ENCODE results near the gene MMP2.

Gene MMP2

DNA sequence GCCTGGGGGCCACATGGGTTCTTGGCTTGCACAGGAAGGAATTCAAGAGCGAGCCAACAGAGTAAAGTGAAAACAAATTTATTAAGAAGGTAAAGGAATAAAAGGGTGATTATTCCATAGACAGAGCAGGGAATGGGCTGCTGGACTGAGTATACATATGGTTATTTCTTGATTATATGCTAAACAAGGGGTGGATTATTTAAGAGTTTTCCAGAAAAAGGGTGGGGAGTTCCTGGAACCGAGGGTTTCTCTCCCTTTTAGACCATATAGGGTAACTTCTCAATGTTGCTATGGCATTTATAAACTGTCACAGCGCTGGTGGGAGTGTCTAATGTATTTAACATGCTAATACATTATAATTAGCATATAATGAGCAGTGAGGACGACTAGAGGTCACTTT lies 2.0 kb downstream of the MMP2 start:
- peak overlapping the region; percentile 90 for H3K4me3 ChIP-seq (replicated peaks; ENCODE audit: low read depth, low read length)
- DNase-seq (ENCODE audit: extremely low read depth, low read depth) = no peak
- no peak for TF ChIP-seq CTCF (IDR thresholded peaks at IDR 0.05; ENCODE audit: low read depth, low read length, missing control alignments)

- no peak for DNase-seq (ENCODE audit: extremely low read depth, low read depth)
- H3K4me3 ChIP-seq (replicated peaks; ENCODE audit: low read depth, low read length) = peak overlapping the region; percentile 90
- no peak for TF ChIP-seq CTCF (IDR thresholded peaks at IDR 0.05; ENCODE audit: low read depth, low read length, missing control alignments)
Observed at GRCh38 chr16:55482056-55482455, 3.1 kb downstream of the MMP2 start.

DNA sequence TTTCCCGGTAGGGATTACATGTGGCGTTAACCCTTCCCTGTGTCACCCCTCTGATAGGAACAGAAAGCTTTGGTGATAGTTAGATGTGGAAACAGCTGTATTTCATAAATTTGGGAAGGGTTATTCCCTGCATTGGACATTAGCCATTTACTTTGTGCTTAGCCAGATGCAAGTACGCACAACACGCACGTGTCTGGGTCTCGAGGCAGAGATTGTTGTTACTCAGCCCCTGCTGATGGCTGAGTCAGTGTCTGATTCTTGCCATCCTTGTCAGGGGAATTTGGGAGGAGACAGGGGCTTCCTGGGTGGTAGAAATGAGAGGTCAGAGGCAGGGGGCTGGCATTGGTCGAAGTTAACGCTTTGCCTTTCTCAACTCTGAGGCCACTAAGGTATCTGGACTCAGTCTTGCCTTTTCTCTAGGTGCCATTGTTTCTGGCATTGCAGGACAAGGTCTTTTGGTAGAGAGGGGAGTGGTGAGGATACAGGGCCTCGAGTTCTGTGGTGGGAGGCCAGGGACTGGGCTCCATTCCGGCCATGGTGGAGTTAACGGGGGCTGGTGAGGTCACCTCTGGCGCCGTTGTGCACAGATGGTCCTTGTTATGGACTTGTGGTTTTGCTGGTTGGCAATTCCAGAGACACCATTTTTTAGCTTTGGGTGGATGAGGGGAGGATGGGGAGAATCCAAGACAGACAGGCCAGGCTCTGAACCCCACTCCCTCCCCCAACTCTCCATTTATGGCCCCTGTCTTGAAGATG lies 8.2 kb downstream of the MMP2 start:
- TF ChIP-seq CTCF (IDR thresholded peaks at IDR 0.05; ENCODE audit: low read depth, low read length, missing control alignments) = no peak
- no peak overlapping the region for H3K4me3 ChIP-seq (replicated peaks; ENCODE audit: low read depth, low read length)
- DNase-seq (ENCODE audit: extremely low read depth, low read depth) = peak; percentile 81

- no peak for DNase-seq (ENCODE audit: extremely low read depth, low read depth)
- H3K4me3 ChIP-seq (replicated peaks; ENCODE audit: low read depth, low read length) = no peak overlapping the region
- no peak for TF ChIP-seq CTCF (IDR thresholded peaks at IDR 0.05; ENCODE audit: low read depth, low read length, missing control alignments)
Observed at GRCh38 chr16:55488306-55488705, 9.3 kb downstream of the MMP2 start.

DNA sequence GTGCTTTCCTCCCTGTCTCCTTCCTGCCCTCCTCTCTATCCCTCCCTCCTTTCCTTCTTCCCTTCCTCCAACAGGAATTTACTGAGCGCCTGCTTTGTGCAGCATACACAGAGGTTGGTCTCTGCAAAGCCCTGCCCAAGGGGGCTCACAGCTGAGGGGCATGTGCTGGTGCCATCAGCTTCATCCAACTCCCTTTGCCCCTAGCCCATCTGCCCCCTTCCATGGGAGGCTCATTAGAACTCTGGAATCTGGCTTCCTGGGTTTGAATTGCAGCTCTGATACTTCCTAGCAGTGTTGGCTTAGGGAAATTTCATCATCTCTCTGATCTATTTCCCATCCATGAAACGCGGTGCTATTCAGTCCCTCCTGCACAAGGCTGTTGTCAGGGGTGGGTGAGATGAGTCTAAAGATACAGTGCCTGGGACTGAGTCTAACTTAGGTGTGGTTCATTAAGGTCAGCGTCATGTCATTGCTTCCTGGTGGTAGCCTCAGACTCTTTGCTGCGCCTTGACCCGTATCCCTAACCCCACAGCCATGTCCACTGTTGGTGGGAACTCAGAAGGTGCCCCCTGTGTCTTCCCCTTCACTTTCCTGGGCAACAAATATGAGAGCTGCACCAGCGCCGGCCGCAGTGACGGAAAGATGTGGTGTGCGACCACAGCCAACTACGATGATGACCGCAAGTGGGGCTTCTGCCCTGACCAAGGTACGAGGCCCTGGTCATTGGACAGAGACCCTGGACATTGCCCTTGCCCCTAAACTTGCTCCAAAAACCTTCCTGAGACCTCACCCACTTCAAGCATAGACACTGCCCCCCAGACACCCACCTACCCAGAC lies 10.3 kb downstream of the MMP2 start:
- TF ChIP-seq CTCF (IDR thresholded peaks at IDR 0.05; ENCODE audit: low read depth, low read length, missing control alignments) = no peak
- H3K4me3 ChIP-seq (replicated peaks; ENCODE audit: low read depth, low read length) = no peak overlapping the region
- DNase-seq (ENCODE audit: extremely low read depth, low read depth) = no peak

GRCh38 chr16:55489956-55490265 lies 10.9 kb downstream of the MMP2 start:
- TF ChIP-seq CTCF (IDR thresholded peaks at IDR 0.05; ENCODE audit: low read depth, low read length, missing control alignments) = no peak
- H3K4me3 ChIP-seq (replicated peaks; ENCODE audit: low read depth, low read length) = no peak overlapping the region
- DNase-seq (ENCODE audit: extremely low read depth, low read depth) = no peak
